K562 (cell line): ENCODE results near the gene DRAXIN. TPM values are rescaled to one million over a fixed set of nuclear protein-coding genes. Genes with fewer than 3 reads are reported as not detected.

ENCODE experiments used
- ATAC-seq: fragments of 200-7000 bp; cut with Tn5 transposase; 3 replicates; pipeline ENCODE4 v1.9.1; 2020; ENCODE audit warnings: moderate library complexity
- BruUV-seq: library from RNA; stranded (reverse); fragments of 400-500 nt; replicated peaks from 2 replicates; lab custom pipeline; 2021; lab: Mats Ljungman, UMichigan
- CTCF ChIA-PET: fragments of 300-600 bp; formaldehyde crosslinking; extraction: SDS; loops from one replicate; lab custom pipeline; 2021; ENCODE audit warnings: low intra/inter-chr PET ratio; lab: Yijun Ruan, JAX
- POLR2A ChIA-PET: fragments of 300-600, 350-650 bp; sonication (Branson Sonifier 250); formaldehyde crosslinking; extraction: SDS; loops from one replicate; lab custom pipeline; 2021; ENCODE audit warnings: antibody characterized with exemption, inconsistent platforms; lab: Yijun Ruan, JAX
- DNase-seq, 4 experiments: peaks; one replicate each; pipeline versions ENCODE4 v3.0.0 to v3.0.0-alpha.2; 2011 to 2018; ENCODE audit warnings: low spot score in 3 of 4, mixed read lengths in 3 of 4; ENCODE audit errors: extremely low read depth in 1 of 4
- FAIRE-seq: peaks from 2 replicates; lab custom pipeline; 2011; peaks lifted over from hg19 to GRCh38; lab: Jason Lieb, UNC
- H2AFZ ChIP-seq: 2 replicates; pipeline ENCODE4 v1.6.0; 2011; ENCODE audit warnings: low read depth, low read length, control low read depth, inconsistent platforms
- H3K27ac ChIP-seq: fragments of 200-600 bp; 3 replicates; pipeline ENCODE4 v1.8.0; 2011; ENCODE audit warnings: low read depth, mild to moderate bottlenecking, control low read depth, inconsistent platforms, low read length, moderate library complexity, mixed read lengths; ENCODE audit errors: extremely low read depth
- H3K27me3 ChIP-seq, 2 experiments: fragments of 300-600 bp in 1 of 2; 2 replicates in 1 of 2; 3 replicates in 1 of 2; pipeline versions ENCODE4 v1.6.0 to v1.8.0; 2011; ENCODE audit warnings: inconsistent platforms in 2 of 2, low read length in 2 of 2, mild to moderate bottlenecking in 1 of 2, mixed read lengths in 1 of 2, moderate library complexity in 1 of 2; ENCODE audit not compliant: control insufficient read depth in 2 of 2, insufficient read depth in 2 of 2
- H3K36me3 ChIP-seq: fragments of 300-600 bp; 3 replicates; pipeline ENCODE4 v1.8.0; 2011; ENCODE audit warnings: mild to moderate bottlenecking, low read length, inconsistent platforms; ENCODE audit not compliant: control insufficient read depth, insufficient read depth
- H3K4me1 ChIP-seq, 2 experiments: fragments of 200-600 bp in 1 of 2; replicated peaks in 1 of 2; 2 replicates in 1 of 2; 3 replicates in 1 of 2; pipeline versions ENCODE4 v1.5.1 to v1.8.0; 2011; ENCODE audit warnings: inconsistent platforms in 2 of 2, low read length in 2 of 2, mild to moderate bottlenecking in 1 of 2, mixed read lengths in 1 of 2, moderate library complexity in 1 of 2; ENCODE audit not compliant: control insufficient read depth in 2 of 2, insufficient read depth in 2 of 2
- H3K4me2 ChIP-seq: 2 replicates; pipeline ENCODE4 v1.6.1; 2011; ENCODE audit warnings: low read length, control low read depth, inconsistent platforms, mixed read lengths; ENCODE audit not compliant: insufficient read depth
- H3K4me3 ChIP-seq: fragments of 200-600 bp; sonication (generic), shearing (Covaris generic); 2 replicates; pipeline ENCODE4 v1.5.1; 2016; ENCODE audit warnings: control low read depth, inconsistent platforms
- H3K79me2 ChIP-seq: fragments of 200-600 bp; 3 replicates; pipeline ENCODE4 v1.8.0; 2011; ENCODE audit warnings: low read length, inconsistent platforms; ENCODE audit not compliant: control insufficient read depth, insufficient read depth
- H3K9ac ChIP-seq, 2 experiments: 2 replicates each; pipeline versions ENCODE4 v1.6.0 to v1.6.1; 2011; ENCODE audit warnings: low read depth in 2 of 2, low read length in 2 of 2, control low read depth in 1 of 2, inconsistent platforms in 1 of 2, mild to moderate bottlenecking in 1 of 2, mixed read lengths in 1 of 2; ENCODE audit not compliant: insufficient read depth in 1 of 2
- H3K9me1 ChIP-seq: one replicate; pipeline ENCODE4 v1.6.0; 2011; ENCODE audit warnings: inconsistent platforms, mild to moderate bottlenecking, low read length, moderate library complexity; ENCODE audit not compliant: control insufficient read depth, insufficient read depth
- H3K9me3 ChIP-seq: replicated peaks from 2 replicates; pipeline ENCODE4 v1.5.1; 2011; ENCODE audit warnings: low read depth, low read length, inconsistent platforms; ENCODE audit not compliant: control insufficient read depth, insufficient read depth
- H4K20me1 ChIP-seq: replicated peaks from 2 replicates; pipeline ENCODE4 v1.6.1; 2011; ENCODE audit warnings: low read length, inconsistent platforms, mixed read lengths; ENCODE audit not compliant: control insufficient read depth, insufficient read depth
- CBX5 ChIP-seq: IDR thresholded peaks from 2 replicates; pipeline ENCODE4 v1.6.1; 2014; ENCODE audit warnings: low read depth, borderline replicate concordance
- ZBTB7A ChIP-seq: IDR thresholded peaks from 2 replicates; pipeline ENCODE4 v1.6.1; 2011; ENCODE audit warnings: low read depth, mild to moderate bottlenecking, low read length, moderate library complexity, borderline replicate concordance; ENCODE audit not compliant: control insufficient read depth
- ZFX ChIP-seq: sonication (generic); formaldehyde crosslinking; IDR thresholded peaks from 2 replicates; pipeline ENCODE4 v1.8.0; 2022; ENCODE audit warnings: mild to moderate bottlenecking, missing genetic modification reagents, moderate library complexity
- WGBS: fragments of 100-300 bp; shearing (Covaris generic); methylation state at CpG from one replicate; pipeline ENCODE4 v1.1.6; 2016; ENCODE audit warnings: low coverage, mixed read lengths; ENCODE audit not compliant: insufficient coverage; ENCODE audit errors: missing lambda C conversion rate; 5-methylcytosine and 5-hydroxymethylcytosine counted together
- in situ Hi-C: fragments of 300-500 bp; cut with MboI; formaldehyde crosslinking; loops from 4 replicates; pipeline ENCODE4 v1.15.0; 2018; ENCODE audit warnings: inconsistent platforms, mixed read lengths
- intact Hi-C: fragments of 100-400 bp; cut with micrococcal nuclease; formaldehyde crosslinking; loops from 2 replicates; pipeline ENCODE4 v1.14.2; 2022
- polyA plus RNA-seq, 8 experiments: library from polyadenylated mRNA; depleted of rRNA in 4 of 8; stranded (reverse) in 5 of 8; unstranded in 3 of 8; fragments of >200 nt; fragmentation: Nextera tagmentation in 2 of 8; fragmentation: Illumina TruSeq in 1 of 8; extraction: Ambion mirVana in 2 of 8; extraction: Trizol in 1 of 8; gene quantifications; 2 replicates each; pipeline versions ENCODE4 v1.2.1 to v1.2.3, GENCODE V29; 2011 to 2014; ENCODE audit warnings: inconsistent platforms in 1 of 8, missing spikeins in 1 of 8
- total RNA-seq, 7 experiments: library from RNA; depleted of rRNA in 6 of 7; stranded (reverse); fragments of >200 nt in 6 of 7; fragmentation: Illumina TruSeq in 2 of 7; extraction: Trizol in 2 of 7; gene quantifications; 2 replicates each; pipeline versions ENCODE4 v1.2.1 to v1.2.3, GENCODE V29; 2011 to 2021; ENCODE audit warnings: low replicate concordance in 1 of 7
- TF ChIP-seq, protein P1 (sequence below): fragments of 450-650 bp; IDR thresholded peaks from one replicate; pipeline ENCODE4 v1.6.1; 2018; ENCODE audit warnings: mild to moderate bottlenecking, moderate library complexity; ENCODE audit not compliant: partially characterized antibody
- TF ChIP-seq, protein P2 (sequence below): sonication (generic); formaldehyde crosslinking; IDR thresholded peaks from 2 replicates; pipeline ENCODE4 v1.8.0; 2023; ENCODE audit warnings: mild to moderate bottlenecking, missing genetic modification reagents

The DRAXIN gene
- total and polyA plus RNA-seq, 9 of the 15 experiments (the other 6 are each of a cell fraction or from before 2014, with no cell fraction given), result 0.01 to 0.04 (median 0.01) TPM; not detected in 6

DNA sequence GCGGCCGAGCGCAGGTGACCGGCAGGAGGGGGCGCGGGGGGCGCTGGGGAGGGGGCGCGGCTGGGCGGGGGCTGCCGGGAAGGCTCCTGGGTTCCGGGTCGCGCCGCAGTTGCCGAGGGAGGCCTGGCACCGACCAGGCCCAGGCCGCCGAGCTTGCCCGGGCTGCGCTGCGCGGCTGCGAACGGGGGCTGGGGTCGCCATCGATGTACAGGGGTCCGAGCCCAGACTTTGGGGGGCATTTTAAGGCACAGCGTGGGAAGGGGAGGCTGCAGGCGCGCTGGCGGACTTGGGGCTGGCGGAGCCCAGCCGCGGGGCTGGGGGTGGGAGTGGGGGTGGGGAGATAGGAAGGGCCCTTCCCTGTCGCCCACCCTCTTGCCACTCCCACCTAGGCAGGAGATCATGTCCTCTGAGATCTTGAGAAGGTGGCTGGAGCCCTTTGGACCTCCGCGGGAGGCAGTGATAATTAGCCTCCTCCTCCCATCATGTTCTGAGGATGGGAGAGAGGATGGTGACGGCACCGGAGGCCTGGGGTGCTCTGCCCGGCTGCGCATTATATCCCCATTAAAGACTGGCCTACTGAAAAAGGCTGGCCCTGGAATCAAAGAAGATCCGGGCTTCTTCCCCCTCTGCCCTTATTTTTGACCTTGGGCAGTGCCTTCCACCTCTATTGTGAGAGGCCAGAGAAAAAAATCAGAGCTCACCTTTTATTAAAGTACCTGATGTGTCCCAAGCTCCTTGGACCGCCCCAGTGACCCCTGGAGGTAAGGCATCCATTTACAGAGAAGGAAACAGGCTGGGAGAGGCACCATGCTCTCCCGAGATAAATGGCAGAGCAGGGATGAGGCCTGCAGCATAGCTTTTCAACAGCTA lies 36.3 kb upstream of the DRAXIN start:
- peak in 1 of 4 experiments; percentile 32 for DNase-seq
- no peaks in the 10 kb centered on the region for H3K27me3 ChIP-seq
- H3K4me1 ChIP-seq, result peaks cover 5 to 41% of the 10 kb centered on the region in 2 experiments; a peak in 4 of 5 replicates
- FAIRE-seq, result peak; percentile 26
- intact Hi-C loops (no loop called here), in situ Hi-C loops (loop anchor here (5.0 kb wide), 1 partner anchor 62 kb away; no protein-coding TSS in a partner anchor)
- peak overlapping the region; percentile 63; the same call in 1 of the 2 replicates for H2AFZ ChIP-seq
- whole genome bisulfite sequencing, result 19% methylated on average over 19 of the region's 45 CpGs
- no peaks in the 10 kb centered on the region for H4K20me1 ChIP-seq
- no peak; the same call in 2 of the 3 replicates for ATAC-seq
- no TSS peak for BruUV-seq
- ChIA-PET CTCF (no interaction called here), POLR2A (interaction anchor here (0.5 to 3.0 kb wide), 9 partner anchors 9 to 642 kb away, joined by 3 to 12 read pairs (median 3); partner anchors contain the start of gene FBXO6)
- peaks cover 16% of the 10 kb centered on the region; the same call in 2 of the 3 replicates for H3K36me3 ChIP-seq
- TF ChIP-seq CBX5 (no peak), ZBTB7A (peak; percentile 71), ZFX (CRISPR knock-in tag) (peak; percentile 24)
- TF ChIP-seq, protein P1, sequence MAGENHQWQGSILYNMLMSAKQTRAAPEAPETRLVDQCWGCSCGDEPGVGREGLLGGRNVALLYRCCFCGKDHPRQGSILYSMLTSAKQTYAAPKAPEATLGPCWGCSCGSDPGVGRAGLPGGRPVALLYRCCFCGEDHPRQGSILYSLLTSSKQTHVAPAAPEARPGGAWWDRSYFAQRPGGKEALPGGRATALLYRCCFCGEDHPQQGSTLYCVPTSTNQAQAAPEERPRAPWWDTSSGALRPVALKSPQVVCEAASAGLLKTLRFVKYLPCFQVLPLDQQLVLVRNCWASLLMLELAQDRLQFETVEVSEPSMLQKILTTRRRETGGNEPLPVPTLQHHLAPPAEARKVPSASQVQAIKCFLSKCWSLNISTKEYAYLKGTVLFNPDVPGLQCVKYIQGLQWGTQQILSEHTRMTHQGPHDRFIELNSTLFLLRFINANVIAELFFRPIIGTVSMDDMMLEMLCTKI, result no peak
- TF ChIP-seq, protein P2, sequence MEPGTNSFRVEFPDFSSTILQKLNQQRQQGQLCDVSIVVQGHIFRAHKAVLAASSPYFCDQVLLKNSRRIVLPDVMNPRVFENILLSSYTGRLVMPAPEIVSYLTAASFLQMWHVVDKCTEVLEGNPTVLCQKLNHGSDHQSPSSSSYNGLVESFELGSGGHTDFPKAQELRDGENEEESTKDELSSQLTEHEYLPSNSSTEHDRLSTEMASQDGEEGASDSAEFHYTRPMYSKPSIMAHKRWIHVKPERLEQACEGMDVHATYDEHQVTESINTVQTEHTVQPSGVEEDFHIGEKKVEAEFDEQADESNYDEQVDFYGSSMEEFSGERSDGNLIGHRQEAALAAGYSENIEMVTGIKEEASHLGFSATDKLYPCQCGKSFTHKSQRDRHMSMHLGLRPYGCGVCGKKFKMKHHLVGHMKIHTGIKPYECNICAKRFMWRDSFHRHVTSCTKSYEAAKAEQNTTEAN (CRISPR knock-in tag), result no peak
- no peaks in the 10 kb centered on the region; the same call in 1 of the 2 replicates for H3K9me3 ChIP-seq
- H3K9ac ChIP-seq, result peak overlapping the region in 1 of 2 experiments; percentile 91; a peak in 2 of 4 replicates
- peak overlapping the region; percentile 48 for H3K4me3 ChIP-seq
- peak overlapping the region; percentile 60 for H3K4me2 ChIP-seq
- no peaks in the 10 kb centered on the region for H3K79me2 ChIP-seq
- H3K9me1 ChIP-seq, result no peaks in the 10 kb centered on the region
- H3K27ac ChIP-seq, result no peak overlapping the region
